ENCODE measurements around the gene ZFPM1. TPM values are rescaled to one million over a fixed set of nuclear protein-coding genes. Genes with fewer than 3 reads are reported as not detected.

ZFPM1 gene
- total RNA-seq, 1 donor from 2014 or later = 0.79 TPM

- peaks cover 7% of the 10 kb centered on the region for H3K27me3 ChIP-seq (ENCODE audit: control insufficient read depth, insufficient read depth, low read length)
- no peak for FAIRE-seq
- TF ChIP-seq CTCF (IDR thresholded peaks at IDR 0.05; ENCODE audit: insufficient read depth, low read length, severe bottlenecking) = no peak
Measured at GRCh38 chr16:88550246-88550661, 97.2 kb downstream of the ZFPM1 start.

GRCh38 chr16:88552166-88552565 lies 99.1 kb downstream of the ZFPM1 start:
- Histone ChIP-seq H3K36me3 (ENCODE audit: control insufficient read depth, insufficient read depth, low read length) (no peaks in the 10 kb centered on the region), H3K27me3 (ENCODE audit: control insufficient read depth, insufficient read depth, low read length) (peaks cover 5% of the 10 kb centered on the region), H3K4me3 (ENCODE audit: low read depth, low read length) (no peak overlapping the region)
- DNase-seq (ENCODE audit: low read depth) (no peak), FAIRE-seq (no peak)
- no peak for TF ChIP-seq CTCF (IDR thresholded peaks at IDR 0.05; ENCODE audit: insufficient read depth, low read length, severe bottlenecking)

More at GRCh38 chr16:88550246-88550661, 97.2 kb downstream of the ZFPM1 start:
- DNase-seq (ENCODE audit: low read depth) = no peak
- Histone ChIP-seq H3K36me3 (ENCODE audit: control insufficient read depth, insufficient read depth, low read length) (no peaks in the 10 kb centered on the region), H3K4me3 (ENCODE audit: low read depth, low read length) (no peak overlapping the region)

- no peak for FAIRE-seq
- H3K4me3 ChIP-seq (ENCODE audit: low read depth, low read length) = no peak overlapping the region
- TF ChIP-seq CTCF (IDR thresholded peaks at IDR 0.05; ENCODE audit: insufficient read depth, low read length, severe bottlenecking) = no peak
- peaks cover 5% of the 10 kb centered on the region for H3K27me3 ChIP-seq (ENCODE audit: control insufficient read depth, insufficient read depth, low read length)
- no peaks in the 10 kb centered on the region for H3K36me3 ChIP-seq (ENCODE audit: control insufficient read depth, insufficient read depth, low read length)
- no peak for DNase-seq (ENCODE audit: low read depth)
Measured at GRCh38 chr16:88552815-88553214, 99.7 kb downstream of the ZFPM1 start.

GRCh38 chr16:88553739-88554138 lies 100.7 kb downstream of the ZFPM1 start:
- H3K4me3 ChIP-seq (ENCODE audit: low read depth, low read length) = no peak overlapping the region
- TF ChIP-seq CTCF (IDR thresholded peaks at IDR 0.05; ENCODE audit: insufficient read depth, low read length, severe bottlenecking) = no peak
- no peaks in the 10 kb centered on the region for H3K36me3 ChIP-seq (ENCODE audit: control insufficient read depth, insufficient read depth, low read length)
- no peak for DNase-seq (ENCODE audit: low read depth)
- peaks cover 5% of the 10 kb centered on the region for H3K27me3 ChIP-seq (ENCODE audit: control insufficient read depth, insufficient read depth, low read length)
- FAIRE-seq = no peak

GRCh38 chr16:88554711-88555264 lies 101.7 kb downstream of the ZFPM1 start:
- TF ChIP-seq CTCF (IDR thresholded peaks at IDR 0.05; ENCODE audit: insufficient read depth, low read length, severe bottlenecking) = no peak
- no peak overlapping the region for H3K4me3 ChIP-seq (ENCODE audit: low read depth, low read length)
- DNase-seq (ENCODE audit: low read depth) (no peak), FAIRE-seq (no peak)
- no peaks in the 10 kb centered on the region for H3K36me3 ChIP-seq (ENCODE audit: control insufficient read depth, insufficient read depth, low read length)
- H3K27me3 ChIP-seq (ENCODE audit: control insufficient read depth, insufficient read depth, low read length) = peaks cover 3% of the 10 kb centered on the region

Measured in bronchial epithelial cell (primary cell).